ACC112 (cell line): Measurements from ENCODE around the gene TET3.
"Not testable (repeated sequence)": the region's sequence is repeated elsewhere in the genome, so short reads cannot be mapped to it uniquely, and the experiment has no call there.

ENCODE experiments used
- H2AFZ ChIP-seq: fragments of 200-600 bp; sonication (generic); one replicate; pipeline ENCODE4 v1.6.0; 2017; ENCODE audit warnings: antibody characterized with exemption, low read length; ENCODE audit not compliant: unreplicated experiment
- H3K27ac ChIP-seq: fragments of 200-600 bp; sonication (generic); 2 replicates; pipeline ENCODE4 v1.5.1; 2014; ENCODE audit warnings: low read depth, mild to moderate bottlenecking, antibody characterized with exemption, low read length, moderate library complexity
- H3K27me3 ChIP-seq: fragments of 200-600 bp; sonication (generic); 2 replicates; pipeline ENCODE4 v1.6.1; 2014; ENCODE audit warnings: mild to moderate bottlenecking, antibody characterized with exemption, low read length, moderate library complexity, mixed read lengths; ENCODE audit not compliant: insufficient read depth
- H3K36me3 ChIP-seq: fragments of 200-600 bp; sonication (generic); 2 replicates; pipeline ENCODE4 v1.6.1; 2016; ENCODE audit warnings: mild to moderate bottlenecking, antibody characterized with exemption, low read length, moderate library complexity, mixed read lengths; ENCODE audit not compliant: insufficient read depth
- H3K4me1 ChIP-seq: fragments of 200-600 bp; sonication (generic); one replicate; pipeline ENCODE4 v1.6.1; 2016; ENCODE audit warnings: low read length, mixed read lengths; ENCODE audit not compliant: insufficient read depth, unreplicated experiment, control insufficient read depth
- H3K4me3 ChIP-seq: fragments of 200-600 bp; sonication (generic); 2 replicates; pipeline ENCODE4 v1.5.1; 2014; ENCODE audit warnings: mild to moderate bottlenecking, low read depth, low read length
- H3K79me2 ChIP-seq: fragments of 200-600 bp; sonication (generic); one replicate; pipeline ENCODE4 v1.6.0; 2016; ENCODE audit warnings: low read length; ENCODE audit not compliant: control insufficient read depth, unreplicated experiment, insufficient read depth

The TET3 gene

GRCh38 chr2:73984203-73984921, at the start of gene TET3:
TSS of gene TET3 (plus strand) at chr2:73984910. CDS start at chr2:73986404, 1,494 bp downstream.
- no peak within 1 kb of the TSS for H3K27ac ChIP-seq
- H3K27me3 ChIP-seq: no peaks in the 10 kb centered on the region
- H3K4me1 ChIP-seq: peaks cover 40% of the 10 kb centered on the region
- H3K79me2 ChIP-seq: peaks cover 35% of the 10 kb centered on the region
- peak within 1 kb of the TSS; percentile 23 for H2AFZ ChIP-seq
- H3K4me3 ChIP-seq: peak within 1 kb of the TSS; percentile 82
- H3K36me3 ChIP-seq: peaks cover 8% of the 10 kb centered on the region; the same call in 1 of the 2 replicates

GRCh38 chr2:73935641-73936040, 49.1 kb upstream of the TET3 start:
- Histone ChIP-seq H3K36me3 (peaks cover 10% of the 10 kb centered on the region; the same call in 1 of the 2 replicates), H2AFZ (no peak overlapping the region), H3K4me3 (no peak overlapping the region), H3K27ac (peak overlapping the region; percentile 23; the same call in 1 of the 2 replicates), H3K27me3 (no peaks in the 10 kb centered on the region), H3K79me2 (peaks cover 86% of the 10 kb centered on the region), H3K4me1 (peaks cover 57% of the 10 kb centered on the region)

- Histone ChIP-seq H3K4me1 (peaks cover 46% of the 10 kb centered on the region), H2AFZ (no peak overlapping the region), H3K36me3 (peaks cover 13% of the 10 kb centered on the region), H3K27ac (no peak overlapping the region), H3K79me2 (peaks cover 85% of the 10 kb centered on the region), H3K4me3 (no peak overlapping the region), H3K27me3 (no peaks in the 10 kb centered on the region)
Observed at GRCh38 chr2:73937103-73937885, 47.4 kb upstream of the TET3 start.

DNA sequence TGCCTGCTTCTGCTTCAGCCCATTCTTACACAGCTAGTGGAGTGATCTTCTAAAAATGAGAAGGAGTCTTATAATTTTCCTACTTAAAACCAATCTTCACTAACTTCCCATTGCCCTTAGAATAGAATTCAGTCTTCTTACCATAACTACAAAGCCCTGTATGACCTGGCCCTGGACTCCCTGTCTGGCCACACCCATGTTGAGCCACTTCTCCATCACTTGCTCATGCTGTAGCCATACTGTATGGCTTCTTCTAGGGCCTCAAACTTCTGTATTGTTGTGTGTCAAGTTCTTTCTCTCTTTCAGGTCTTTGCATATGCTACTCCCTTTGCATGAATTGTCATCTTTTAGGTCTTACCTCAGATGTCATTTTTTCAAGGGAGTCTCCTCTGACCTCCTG, 46.8 kb upstream of the TET3 start:
- Histone ChIP-seq H2AFZ (no peak overlapping the region), H3K36me3 (peaks cover 17% of the 10 kb centered on the region), H3K27me3 (no peaks in the 10 kb centered on the region), H3K27ac (0 out of 2 replicates have a peak overlapping the region, but pooled peaks have one; percentile 25), H3K79me2 (peaks cover 84% of the 10 kb centered on the region), H3K4me1 (peaks cover 40% of the 10 kb centered on the region), H3K4me3 (no peak overlapping the region)

GRCh38 chr2:73938718-73939352, 45.9 kb upstream of the TET3 start:
- H2AFZ ChIP-seq: no peak overlapping the region
- no peaks in the 10 kb centered on the region for H3K27me3 ChIP-seq
- H3K36me3 ChIP-seq: peaks cover 15% of the 10 kb centered on the region
- peaks cover 82% of the 10 kb centered on the region for H3K79me2 ChIP-seq
- H3K27ac ChIP-seq: peak overlapping the region; percentile 25
- no peak overlapping the region for H3K4me3 ChIP-seq
- peaks cover 35% of the 10 kb centered on the region for H3K4me1 ChIP-seq

DNA sequence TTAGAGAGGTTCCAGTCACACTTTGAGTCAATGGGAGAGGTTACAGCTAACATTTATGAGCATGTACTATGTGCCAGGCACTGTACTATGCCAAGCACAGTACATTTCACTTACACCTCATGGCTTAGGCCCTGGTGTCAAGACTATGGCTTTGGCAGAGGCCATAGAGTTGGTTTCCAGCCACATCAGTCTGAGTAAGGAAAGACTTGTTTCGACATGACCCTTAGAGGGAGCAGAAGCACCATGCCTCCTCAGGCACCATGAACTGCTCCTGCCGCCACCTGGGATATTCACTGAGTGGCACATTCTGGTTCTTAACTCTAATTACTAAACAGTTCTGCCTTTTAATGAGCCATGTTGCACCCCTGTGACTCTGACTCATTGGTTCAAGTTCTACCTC, 45.3 kb upstream of the TET3 start:
- Histone ChIP-seq H3K4me1 (peaks cover 35% of the 10 kb centered on the region), H2AFZ (no peak overlapping the region), H3K27ac (peak overlapping the region; percentile 25), H3K36me3 (peaks cover 15% of the 10 kb centered on the region), H3K79me2 (peaks cover 82% of the 10 kb centered on the region), H3K4me3 (no peak overlapping the region), H3K27me3 (no peaks in the 10 kb centered on the region)

- not testable (repeated sequence) for H3K27ac ChIP-seq, H3K4me3 ChIP-seq, H3K27me3 ChIP-seq, H2AFZ ChIP-seq
- H3K79me2 ChIP-seq: peaks cover 84% of the 10 kb centered on the region
- peaks cover 35% of the 10 kb centered on the region for H3K4me1 ChIP-seq
- peaks cover 17% of the 10 kb centered on the region for H3K36me3 ChIP-seq
Observed at GRCh38 chr2:73940066-73940465, 44.6 kb upstream of the TET3 start.

DNA sequence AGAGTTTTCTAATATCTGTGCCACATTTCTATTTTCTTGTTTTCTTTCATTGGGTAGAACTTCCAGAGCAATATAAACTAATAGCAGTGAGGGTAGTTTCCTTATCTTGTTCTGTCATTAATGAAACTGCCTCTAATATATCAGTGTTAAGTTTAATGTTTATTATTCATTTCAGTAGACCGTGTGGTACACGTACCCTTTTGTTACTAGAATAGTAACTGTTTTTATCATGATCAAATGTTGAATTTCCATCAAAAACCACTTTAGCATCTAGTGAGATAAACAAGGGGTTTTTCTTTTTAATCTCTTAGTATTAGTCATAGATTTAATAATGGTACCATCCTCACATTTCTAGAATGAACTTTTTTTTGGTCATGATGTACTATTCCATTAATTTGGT, 42.0 kb upstream of the TET3 start:
- Histone ChIP-seq H3K79me2 (peaks cover 71% of the 10 kb centered on the region), H3K4me1 (peaks cover 20% of the 10 kb centered on the region), H3K27me3 (no peaks in the 10 kb centered on the region), H3K27ac (no peak overlapping the region), H2AFZ (no peak overlapping the region), H3K4me3 (no peak overlapping the region), H3K36me3 (peaks cover 24% of the 10 kb centered on the region)

- Histone ChIP-seq H3K4me3 (no peak overlapping the region), H3K27ac (no peak overlapping the region), H2AFZ (no peak overlapping the region), H3K36me3 (peaks cover 34% of the 10 kb centered on the region), H3K27me3 (no peaks in the 10 kb centered on the region), H3K79me2 (peaks cover 58% of the 10 kb centered on the region), H3K4me1 (no peaks in the 10 kb centered on the region)
Observed at GRCh38 chr2:73944714-73945113, 40.0 kb upstream of the TET3 start.

DNA sequence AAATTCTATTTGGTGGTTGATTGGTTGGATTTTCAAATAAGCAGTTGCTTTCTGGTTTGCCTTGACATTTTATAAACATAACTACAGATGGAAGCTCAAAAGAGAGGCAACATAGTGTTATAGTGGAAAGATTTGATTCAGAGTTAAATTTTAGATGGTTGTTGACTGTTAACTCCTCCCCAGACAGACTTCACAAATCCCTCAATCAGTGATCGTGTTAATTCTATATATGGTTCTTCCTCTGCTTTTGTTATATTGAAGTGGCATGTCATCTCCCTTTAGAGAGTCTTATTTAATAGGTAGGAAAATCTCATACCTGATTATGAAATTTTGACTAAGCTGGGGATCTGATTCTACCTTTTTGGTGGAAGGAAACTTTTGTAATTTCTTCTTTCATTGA, 38.5 kb upstream of the TET3 start:
- Histone ChIP-seq H3K36me3 (peaks cover 38% of the 10 kb centered on the region), H2AFZ (no peak overlapping the region), H3K27ac (no peak overlapping the region), H3K27me3 (no peaks in the 10 kb centered on the region), H3K4me1 (no peaks in the 10 kb centered on the region), H3K79me2 (peaks cover 43% of the 10 kb centered on the region), H3K4me3 (no peak overlapping the region)
